ENCODE results near the gene TWF2.

TWF2 gene

GRCh38 chr3:52211268-52211891, 27.6 kb downstream of the TWF2 start:
- TF ChIP-seq CTCF (IDR thresholded peaks at IDR 0.05; ENCODE audit: low read depth, low read length, missing control alignments), result no peak
- no peak overlapping the region for H3K4me3 ChIP-seq (replicated peaks; ENCODE audit: low read depth, low read length)
- no peak for DNase-seq (ENCODE audit: extremely low read depth, low read depth)

GRCh38 chr3:52210550-52211046, 28.4 kb downstream of the TWF2 start:
- H3K4me3 ChIP-seq (replicated peaks; ENCODE audit: low read depth, low read length), result no peak overlapping the region
- no peak for DNase-seq (ENCODE audit: extremely low read depth, low read depth)
- TF ChIP-seq CTCF (IDR thresholded peaks at IDR 0.05; ENCODE audit: low read depth, low read length, missing control alignments), result no peak

- DNase-seq (ENCODE audit: extremely low read depth, low read depth), result no peak
- no peak for TF ChIP-seq CTCF (IDR thresholded peaks at IDR 0.05; ENCODE audit: low read depth, low read length, missing control alignments)
- no peak overlapping the region for H3K4me3 ChIP-seq (replicated peaks; ENCODE audit: low read depth, low read length)
These were observed 28.9 kb downstream of the TWF2 start for GRCh38 chr3:52210037-52210436.

- no peak for DNase-seq (ENCODE audit: extremely low read depth, low read depth)
- TF ChIP-seq CTCF (IDR thresholded peaks at IDR 0.05; ENCODE audit: low read depth, low read length, missing control alignments), result no peak
- no peak overlapping the region for H3K4me3 ChIP-seq (replicated peaks; ENCODE audit: low read depth, low read length)
These were observed 30.4 kb downstream of the TWF2 start for GRCh38 chr3:52208556-52208955.

- H3K4me3 ChIP-seq (replicated peaks; ENCODE audit: low read depth, low read length), result no peak overlapping the region
- TF ChIP-seq CTCF (IDR thresholded peaks at IDR 0.05; ENCODE audit: low read depth, low read length, missing control alignments), result no peak
- DNase-seq (ENCODE audit: extremely low read depth, low read depth), result no peak
These were observed 33.1 kb downstream of the TWF2 start for GRCh38 chr3:52205727-52206372.

- DNase-seq (ENCODE audit: extremely low read depth, low read depth), result no peak
- H3K4me3 ChIP-seq (replicated peaks; ENCODE audit: low read depth, low read length), result no peak overlapping the region
- no peak for TF ChIP-seq CTCF (IDR thresholded peaks at IDR 0.05; ENCODE audit: low read depth, low read length, missing control alignments)
These were observed 34.5 kb downstream of the TWF2 start for GRCh38 chr3:52204337-52205073.

Measured in HFF-Myc (cell line).